Subcutaneous abdominal adipose tissue (tissue), 5 donors: ENCODE results near the gene MBLAC1.
"Not testable (repeated sequence)": the region's sequence is repeated elsewhere in the genome, so short reads cannot be mapped to it uniquely, and the experiment has no call there.

Source experiments
- H3K27ac ChIP-seq: one replicate; pipeline ENCODE4 v1.7.0; 2013; ENCODE audit warnings: low read depth, mild to moderate bottlenecking, inconsistent platforms, low read length, moderate library complexity
- H3K27me3 ChIP-seq, 5 donors: one replicate each; pipeline ENCODE4 v1.7.0; 2013; ENCODE audit warnings: low read length in 5 of 5, inconsistent platforms in 1 of 5; ENCODE audit not compliant: control insufficient read depth in 5 of 5, insufficient read depth in 4 of 5
- H3K36me3 ChIP-seq, 5 donors: one replicate each; pipeline ENCODE4 v1.7.0; 2013; ENCODE audit warnings: low read length in 5 of 5; ENCODE audit not compliant: control insufficient read depth in 5 of 5, insufficient read depth in 5 of 5
- H3K4me1 ChIP-seq, 5 donors: one replicate each; pipeline ENCODE4 v1.7.0; 2013; ENCODE audit warnings: low read length in 5 of 5, mild to moderate bottlenecking in 3 of 5, moderate library complexity in 1 of 5; ENCODE audit not compliant: control insufficient read depth in 5 of 5, insufficient read depth in 5 of 5
- H3K4me3 ChIP-seq, 5 donors: one replicate each; pipeline ENCODE4 v1.7.0; 2013; ENCODE audit warnings: low read length in 5 of 5, low read depth in 1 of 5
- H3K9ac ChIP-seq, 5 donors: one replicate each; pipeline ENCODE4 v1.7.0; 2013; ENCODE audit warnings: low read length in 5 of 5, mild to moderate bottlenecking in 4 of 5, moderate library complexity in 3 of 5
- H3K9me3 ChIP-seq, 5 donors: one replicate each; pipeline ENCODE4 v1.7.0; 2013; ENCODE audit warnings: low read length in 5 of 5; ENCODE audit not compliant: control insufficient read depth in 5 of 5
- donor health status: healthy.
- donor health status: healthy.
- donor health status: healthy.
- donor health status: healthy.
- donor health status: healthy.

MBLAC1 gene

DNA sequence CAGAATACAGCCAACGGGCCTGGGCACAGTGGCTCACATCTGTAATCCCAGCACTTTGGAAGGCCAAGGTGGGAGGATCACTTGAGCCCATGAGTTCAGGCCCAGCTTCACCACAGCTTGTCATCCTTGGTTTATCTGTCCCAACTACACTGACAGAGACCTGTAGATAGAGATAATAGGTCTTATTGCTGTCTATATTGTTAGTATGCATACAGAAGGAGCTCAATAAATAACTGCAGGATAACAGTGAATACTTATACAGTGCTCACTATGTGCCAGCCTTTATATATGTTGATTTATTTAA is 6.1 kb upstream of the MBLAC1 start:
- Histone ChIP-seq H3K27ac (no peak overlapping the region), H3K4me3 (peak overlapping the region in 2 of 5 donors; percentile 86 to 93)

DNA sequence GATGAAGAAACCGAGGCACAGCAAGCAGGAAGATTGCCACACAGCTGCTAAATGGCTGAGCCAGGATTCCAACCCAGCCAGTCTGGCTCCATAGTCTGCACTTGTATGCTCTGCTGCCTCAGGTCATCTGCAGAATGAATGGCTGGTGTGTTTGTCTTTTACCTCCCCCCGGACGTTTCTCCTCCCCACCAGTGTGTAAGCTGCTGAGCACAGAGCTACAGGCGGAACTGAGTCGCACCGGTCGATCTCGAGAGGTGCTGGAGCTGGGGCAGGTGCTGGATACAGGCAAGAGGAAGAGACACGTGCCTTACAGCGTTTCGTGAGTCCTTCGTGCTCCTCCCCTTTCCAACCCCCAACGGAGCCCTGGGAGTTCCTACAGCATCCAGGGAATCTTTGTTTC is 4.7 kb upstream of the MBLAC1 start:
- Histone ChIP-seq H3K9ac (no peak overlapping the region), H3K36me3 (peaks cover 0 to 5% (median 3%) of the 10 kb centered on the region in 5 donors), H3K4me3 (no peak overlapping the region), H3K4me1 (peaks cover 4 to 46% (median 34%) of the 10 kb centered on the region in 5 donors), H3K27ac (no peak overlapping the region), H3K27me3 (no peaks in the 10 kb centered on the region), H3K9me3 (no peaks in the 10 kb centered on the region)

More for the DNA sequence above, 6.1 kb upstream of the MBLAC1 start:
- H3K9me3 ChIP-seq, result no peaks in the 10 kb centered on the region
- no peaks in the 10 kb centered on the region for H3K27me3 ChIP-seq
- peak overlapping the region in 1 of 5 donors; percentile 75 for H3K9ac ChIP-seq
- H3K4me1 ChIP-seq, result peaks cover 4 to 39% (median 27%) of the 10 kb centered on the region in 5 donors
- H3K36me3 ChIP-seq, result peaks cover 0 to 5% (median 3%) of the 10 kb centered on the region in 5 donors

DNA sequence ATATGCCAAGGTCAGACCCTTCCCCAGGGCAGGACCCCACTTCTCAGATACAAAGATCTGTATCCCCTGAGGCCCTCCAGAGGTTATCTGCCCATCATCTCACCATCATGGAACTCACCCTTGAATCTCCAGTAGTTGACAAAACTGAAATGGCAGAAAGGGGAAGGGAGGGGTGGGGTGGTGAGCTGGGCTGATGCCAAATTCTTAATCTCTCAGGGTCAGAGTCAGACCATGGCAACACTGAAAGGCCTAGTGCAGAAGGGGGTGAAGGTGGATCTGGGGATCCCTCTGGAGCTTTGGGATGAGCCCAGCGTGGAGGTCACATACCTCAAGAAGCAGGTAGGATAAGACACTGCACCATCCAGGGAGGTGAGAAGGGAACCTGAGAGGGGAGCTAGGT is 4.2 kb upstream of the MBLAC1 start:
- Histone ChIP-seq H3K9me3 (no peaks in the 10 kb centered on the region), H3K4me3 (no peak overlapping the region), H3K27ac (no peak overlapping the region), H3K27me3 (no peaks in the 10 kb centered on the region), H3K4me1 (peaks cover 4 to 51% (median 35%) of the 10 kb centered on the region in 5 donors), H3K9ac (no peak overlapping the region), H3K36me3 (peaks cover 0 to 5% (median 3%) of the 10 kb centered on the region in 5 donors)

DNA sequence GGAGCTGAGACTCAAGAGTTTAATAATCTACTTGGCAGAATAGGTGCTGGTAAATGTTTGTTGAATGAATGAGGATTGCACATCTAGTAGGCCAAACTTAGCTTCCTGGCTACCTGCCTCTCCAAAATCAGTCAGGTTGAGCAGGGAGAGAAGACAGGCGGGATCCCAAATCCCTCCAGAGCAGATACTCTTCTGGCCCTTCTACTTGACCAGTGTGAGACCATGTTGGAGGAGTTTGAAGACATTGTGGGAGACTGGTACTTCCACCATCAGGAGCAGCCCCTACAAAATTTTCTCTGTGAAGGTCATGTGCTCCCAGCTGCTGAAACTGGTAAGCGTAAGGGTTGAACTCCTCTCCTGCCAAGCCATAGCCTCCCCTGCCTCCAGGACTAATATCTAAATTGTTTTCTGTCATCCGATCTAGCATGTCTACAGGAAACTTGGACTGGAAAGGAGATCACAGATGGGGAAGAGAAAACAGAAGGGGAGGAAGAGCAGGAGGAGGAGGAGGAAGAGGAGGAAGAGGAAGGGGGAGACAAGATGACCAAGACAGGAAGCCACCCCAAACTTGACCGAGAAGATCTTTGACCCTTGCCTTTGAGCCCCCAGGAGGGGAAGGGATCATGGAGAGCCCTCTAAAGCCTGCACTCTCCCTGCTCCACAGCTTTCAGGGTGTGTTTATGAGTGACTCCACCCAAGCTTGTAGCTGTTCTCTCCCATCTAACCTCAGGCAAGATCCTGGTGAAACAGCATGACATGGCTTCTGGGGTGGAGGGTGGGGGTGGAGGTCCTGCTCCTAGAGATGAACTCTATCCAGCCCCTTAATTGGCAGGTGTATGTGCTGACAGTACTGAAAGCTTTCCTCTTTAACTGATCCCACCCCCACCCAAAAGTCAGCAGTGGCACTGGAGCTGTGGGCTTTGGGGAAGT is 2.2 kb upstream of the MBLAC1 start:
- peaks cover 0 to 5% (median 3%) of the 10 kb centered on the region in 5 donors for H3K36me3 ChIP-seq
- no peak overlapping the region for H3K27ac ChIP-seq
- H3K4me3 ChIP-seq, result no peak overlapping the region
- no peaks in the 10 kb centered on the region for H3K9me3 ChIP-seq
- peaks cover 5 to 50% (median 38%) of the 10 kb centered on the region in 5 donors for H3K4me1 ChIP-seq
- no peaks in the 10 kb centered on the region for H3K27me3 ChIP-seq
- no peak overlapping the region for H3K9ac ChIP-seq

DNA sequence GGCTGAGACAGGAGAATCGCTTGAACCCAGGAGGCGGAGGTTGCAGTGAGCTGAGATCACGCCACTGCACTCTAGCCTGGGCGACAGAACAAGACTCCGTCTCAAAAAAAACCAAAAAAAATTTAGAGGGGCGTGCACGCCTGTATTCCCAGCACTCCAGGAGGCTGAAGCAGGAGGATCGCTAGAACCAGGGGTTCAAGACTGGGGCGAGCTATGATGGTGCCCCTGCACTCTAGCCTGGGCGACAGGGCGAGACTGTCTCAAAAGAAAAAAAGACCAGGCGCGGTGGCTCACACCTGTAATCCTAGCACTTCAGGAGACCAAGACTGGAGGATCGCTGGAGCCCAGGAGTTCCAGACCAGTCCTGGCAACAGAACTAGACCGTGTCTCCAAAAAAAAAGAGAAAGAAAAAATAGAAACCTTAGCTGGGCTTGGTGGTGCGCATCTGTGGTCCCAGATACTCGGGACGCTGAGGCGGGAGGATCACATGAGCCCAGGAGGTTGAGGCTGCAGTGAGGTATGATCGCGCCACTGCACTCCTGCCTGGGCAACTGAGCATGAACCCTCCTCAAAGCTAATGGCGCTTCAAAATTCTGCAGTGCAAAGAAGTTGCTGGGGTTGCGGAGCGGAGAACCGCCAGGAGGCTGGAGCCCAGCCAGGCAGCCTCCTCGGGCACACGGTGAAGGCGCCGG is 382 bp upstream of the MBLAC1 start:
- Histone ChIP-seq H3K9ac (peak overlapping the region; percentile 30 to 94 (median 91)), H3K4me3 (peak overlapping the region; percentile 81 to 96 (median 92)), H3K9me3 (no peaks in the 10 kb centered on the region), H3K27ac (peak overlapping the region; percentile 81), H3K27me3 (no peaks in the 10 kb centered on the region), H3K4me1 (peaks cover 2 to 41% (median 29%) of the 10 kb centered on the region in 5 donors), H3K36me3 (peaks cover 0 to 5% (median 3%) of the 10 kb centered on the region in 5 donors)

DNA sequence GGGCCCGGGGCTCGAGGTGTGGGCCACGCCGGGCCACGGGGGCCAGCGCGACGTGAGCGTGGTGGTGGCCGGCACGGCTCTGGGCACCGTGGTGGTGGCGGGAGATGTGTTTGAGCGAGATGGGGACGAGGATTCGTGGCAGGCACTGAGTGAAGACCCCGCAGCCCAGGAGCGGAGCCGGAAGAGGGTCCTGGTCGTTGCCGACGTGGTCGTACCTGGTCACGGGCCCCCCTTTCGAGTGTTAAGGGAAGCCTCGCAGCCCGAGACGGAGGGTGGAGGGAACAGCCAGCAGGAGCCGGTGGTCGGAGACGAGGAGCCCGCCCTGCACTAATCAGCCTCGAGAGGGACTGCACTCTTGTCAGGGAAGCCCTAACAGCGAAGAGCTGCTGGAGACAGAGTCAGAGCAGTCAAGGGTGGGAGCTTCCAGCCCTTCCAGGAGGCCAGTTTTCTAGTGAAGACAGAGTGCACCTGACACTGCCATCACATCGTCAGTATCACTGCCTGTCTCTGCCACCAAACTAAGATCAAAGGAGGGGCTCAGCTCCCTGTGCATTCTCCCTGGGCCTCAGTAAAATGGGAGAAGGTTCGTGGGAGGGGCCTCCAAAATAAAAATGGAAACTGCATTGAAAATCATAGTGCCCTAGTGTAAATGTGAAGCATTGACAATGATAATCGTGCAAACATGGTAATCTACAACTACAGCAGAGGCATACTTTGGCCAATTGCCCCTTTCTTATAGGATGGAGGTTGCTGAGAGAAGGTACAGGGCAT is 1.3 kb downstream of the MBLAC1 start:
- Histone ChIP-seq H3K27me3 (peaks cover 0 to 4% (median 0%) of the 10 kb centered on the region in 5 donors), H3K9ac (peak overlapping the region in 4 of 5 donors; percentile 87 to 94 (median 92)), H3K4me1 (peaks cover 2 to 41% (median 29%) of the 10 kb centered on the region in 5 donors), H3K36me3 (peaks cover 0 to 5% (median 0%) of the 10 kb centered on the region in 5 donors), H3K9me3 (no peaks in the 10 kb centered on the region), H3K27ac (peak overlapping the region; percentile 81), H3K4me3 (peak overlapping the region; percentile 66 to 96 (median 89))

DNA sequence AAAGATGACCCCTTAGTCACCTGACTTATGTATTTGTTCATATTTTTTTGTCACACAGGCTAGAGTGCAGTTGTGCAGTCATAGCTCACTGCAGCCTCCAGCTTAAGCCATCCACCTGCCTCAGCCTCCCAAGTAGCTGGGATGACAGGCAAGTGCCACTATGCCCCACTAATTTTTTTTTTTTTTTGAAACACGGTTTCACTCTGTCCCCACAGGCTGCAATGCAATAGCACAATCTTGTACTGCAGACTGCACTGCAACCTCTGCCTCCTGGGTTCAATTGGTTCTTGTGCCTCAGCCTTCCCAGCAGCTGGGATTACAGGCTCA is 1.8 kb downstream of the MBLAC1 start:
- Histone ChIP-seq H3K27ac (no peak overlapping the region), H3K4me1 (peaks cover 2 to 41% (median 29%) of the 10 kb centered on the region in 5 donors)

DNA sequence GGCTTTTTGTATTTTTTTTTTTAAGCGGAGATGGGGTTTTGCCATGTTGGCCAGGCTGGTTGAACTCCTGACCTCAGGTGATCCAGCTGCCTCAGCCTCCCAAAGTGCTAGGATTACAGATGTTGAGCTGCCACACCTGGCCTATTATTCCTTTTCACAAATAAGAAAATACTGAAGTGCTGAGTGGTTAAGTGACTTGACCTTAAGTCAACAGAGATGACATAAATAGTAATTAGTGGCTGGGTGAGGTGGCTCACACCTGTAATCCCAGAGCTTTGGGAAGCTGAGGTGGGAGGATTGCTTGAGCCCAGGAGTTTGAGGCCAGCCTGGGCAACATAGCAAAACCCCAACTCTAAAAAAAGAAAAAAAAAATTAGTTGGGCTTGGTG is 3.4 kb downstream of the MBLAC1 start:
- H3K9me3 ChIP-seq, H3K27ac ChIP-seq: not testable (repeated sequence)

More for the DNA sequence above, 1.8 kb downstream of the MBLAC1 start:
- Histone ChIP-seq H3K27me3 (peaks cover 0 to 4% (median 0%) of the 10 kb centered on the region in 5 donors), H3K9ac (peak overlapping the region in 1 of 5 donors; percentile 92), H3K9me3 (no peaks in the 10 kb centered on the region), H3K4me3 (no peak overlapping the region), H3K36me3 (peaks cover 0 to 5% (median 0%) of the 10 kb centered on the region in 5 donors)

DNA sequence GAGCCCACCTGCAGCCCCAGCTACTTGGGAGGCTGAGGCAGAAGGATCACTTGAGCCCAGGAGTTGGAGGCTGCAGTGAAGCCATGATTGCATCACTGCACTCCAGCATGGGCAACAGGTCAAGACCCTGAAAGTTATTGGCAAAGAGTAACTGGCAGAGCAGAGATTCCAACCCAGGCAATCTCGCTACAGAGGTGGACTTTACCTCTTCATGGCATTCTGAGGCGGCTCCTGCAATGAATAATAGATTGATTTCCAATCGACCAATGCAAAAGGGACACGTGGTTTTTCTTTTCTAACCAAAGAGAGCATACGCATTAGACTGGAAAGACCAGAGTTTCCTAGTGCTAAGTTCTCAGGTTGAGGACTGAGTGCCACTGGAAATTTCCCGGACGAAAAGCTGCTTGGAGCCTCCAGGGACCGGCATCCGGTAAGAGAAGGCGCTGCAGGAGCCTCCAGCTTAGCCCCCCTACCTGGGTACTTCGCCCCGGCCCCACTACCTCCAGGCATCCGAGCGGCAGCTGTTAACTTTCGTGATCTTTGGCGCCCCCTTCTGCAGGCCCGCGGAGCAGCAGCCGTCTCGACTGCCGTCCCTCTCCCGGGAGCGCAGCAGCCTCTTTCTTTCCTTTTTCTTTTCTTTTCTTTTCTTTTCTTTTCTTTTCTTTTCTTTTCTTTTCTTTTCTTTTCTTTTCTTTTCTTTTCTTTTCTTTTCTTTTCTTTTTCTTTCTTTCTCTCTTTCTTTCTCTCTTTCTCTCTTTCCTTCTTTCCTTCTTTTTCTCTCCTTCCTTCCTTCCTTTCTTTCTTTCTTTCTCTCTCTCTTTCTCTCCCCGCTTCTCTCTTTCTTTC is 4.1 kb downstream of the MBLAC1 start:
- H3K27ac ChIP-seq, result no peak overlapping the region
- H3K9ac ChIP-seq, result no peak overlapping the region

More for the DNA sequence above, 3.4 kb downstream of the MBLAC1 start:
- H3K36me3 ChIP-seq, H3K27me3 ChIP-seq, H3K4me3 ChIP-seq, H3K9ac ChIP-seq: not testable (repeated sequence)
- H3K4me1 ChIP-seq, result peaks cover 2 to 32% (median 24%) of the 10 kb centered on the region in 5 donors

More for the DNA sequence above, 4.1 kb downstream of the MBLAC1 start:
- H3K27me3 ChIP-seq, result peaks cover 0 to 6% (median 0%) of the 10 kb centered on the region in 5 donors
- H3K4me3 ChIP-seq, result no peak overlapping the region
- H3K36me3 ChIP-seq, result no peaks in the 10 kb centered on the region
- peaks cover 2 to 27% (median 24%) of the 10 kb centered on the region in 5 donors for H3K4me1 ChIP-seq
- no peaks in the 10 kb centered on the region for H3K9me3 ChIP-seq
